SK-N-MC (cell line): ENCODE results near the gene FA2H.

Source experiments
- EZH2 ChIP-seq: fragments of 200-600 bp; sonication (generic); IDR thresholded peaks from one replicate; pipeline ENCODE4 v1.6.1; 2017; ENCODE audit warnings: antibody characterized with exemption
- FOXP2 ChIP-seq: optimal IDR thresholded peaks from 2 replicates; pipeline ENCODE3; 2011; ENCODE audit warnings: mild to moderate bottlenecking, moderate library complexity; ENCODE audit not compliant: insufficient read depth; ENCODE audit errors: extremely low read length, control extremely low read depth
- POLR2AphosphoS5 ChIP-seq: IDR thresholded peaks from 2 replicates; pipeline ENCODE4 v1.6.1; 2012; ENCODE audit warnings: mild to moderate bottlenecking, low read depth, low read length, borderline replicate concordance

- no peak for TF ChIP-seq EZH2
- peak; percentile 24; the same call in 1 of the 2 replicates for TF ChIP-seq POLR2AphosphoS5
- no peak for TF ChIP-seq FOXP2
Observed at GRCh38 chr16:74700438-74701225, 74.0 kb downstream of the FA2H start, which contains the start of gene MLKL.
